DMS53 (cell line): ENCODE data around the gene PRKD2.

ENCODE experiments used
- DNase-seq: peaks from one replicate; lab custom pipeline; 2025; lab: John Stamatoyannopoulos, UW

The PRKD2 gene

DNA sequence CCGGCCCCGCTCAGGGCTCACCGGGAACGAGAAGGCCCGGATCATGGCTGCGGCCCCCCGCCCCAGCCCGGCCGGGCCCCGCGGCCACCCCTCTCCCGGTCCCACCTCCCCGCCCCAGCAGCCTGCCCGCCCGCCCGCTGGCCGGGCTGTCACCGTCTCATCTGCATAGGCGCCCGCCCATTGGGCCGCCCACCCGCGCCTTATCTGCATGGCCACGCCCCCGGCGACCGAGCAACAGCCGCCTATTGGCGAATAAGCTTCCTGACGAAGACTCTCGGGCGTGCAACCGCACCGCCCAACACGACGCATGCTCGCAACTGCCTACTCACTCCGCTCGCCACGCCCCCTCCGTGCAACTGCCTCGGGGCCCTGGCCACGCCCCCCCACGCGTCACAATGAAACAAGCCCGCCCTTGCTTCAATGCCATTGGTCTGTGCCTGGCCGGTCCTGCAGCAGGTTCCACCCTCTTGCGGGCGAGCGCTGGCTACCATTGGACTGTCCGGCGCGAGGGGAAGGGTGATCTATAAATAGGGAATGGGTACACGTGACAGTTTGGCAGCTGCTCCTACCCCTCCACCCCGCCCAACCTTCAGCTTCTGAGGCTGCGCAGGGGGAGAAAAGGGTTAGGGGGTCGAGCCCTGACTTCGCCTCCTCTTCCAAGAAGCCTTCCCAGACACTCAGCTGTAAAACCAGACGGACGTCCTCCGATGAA lies 55.7 kb downstream of the PRKD2 start, which contains the start of gene DACT3:
Gene DACT3 (minus strand): TSS at position 163 of the 712 bp plus-strand sequence. CDS start 118 bp downstream, at position 45.
- peak; percentile 100 for DNase-seq

DNA sequence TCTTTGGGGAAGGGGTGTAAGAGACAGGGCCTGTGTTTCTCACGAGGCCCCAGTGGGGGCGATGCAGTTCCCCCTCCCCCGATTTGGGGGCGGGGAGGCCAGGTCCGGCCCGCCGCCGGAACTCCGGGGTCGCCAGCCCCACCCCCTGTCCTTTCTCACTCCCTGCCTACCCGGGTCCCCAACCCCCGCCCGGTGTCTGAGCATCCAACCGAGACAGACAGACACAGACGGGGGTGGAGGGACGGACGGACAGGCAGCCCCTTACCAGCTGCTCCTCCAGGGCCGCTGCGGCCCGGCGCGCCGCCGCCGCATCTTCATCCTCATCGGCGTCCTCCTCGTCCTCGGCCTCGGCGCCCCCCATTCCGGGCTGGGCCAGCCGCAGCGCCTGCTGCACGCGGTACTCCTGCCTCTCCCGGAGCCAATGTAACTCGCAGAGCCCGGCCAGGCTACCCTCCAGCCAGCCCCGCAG lies 56.3 kb downstream of the PRKD2 start:
- no peak for DNase-seq

DNA sequence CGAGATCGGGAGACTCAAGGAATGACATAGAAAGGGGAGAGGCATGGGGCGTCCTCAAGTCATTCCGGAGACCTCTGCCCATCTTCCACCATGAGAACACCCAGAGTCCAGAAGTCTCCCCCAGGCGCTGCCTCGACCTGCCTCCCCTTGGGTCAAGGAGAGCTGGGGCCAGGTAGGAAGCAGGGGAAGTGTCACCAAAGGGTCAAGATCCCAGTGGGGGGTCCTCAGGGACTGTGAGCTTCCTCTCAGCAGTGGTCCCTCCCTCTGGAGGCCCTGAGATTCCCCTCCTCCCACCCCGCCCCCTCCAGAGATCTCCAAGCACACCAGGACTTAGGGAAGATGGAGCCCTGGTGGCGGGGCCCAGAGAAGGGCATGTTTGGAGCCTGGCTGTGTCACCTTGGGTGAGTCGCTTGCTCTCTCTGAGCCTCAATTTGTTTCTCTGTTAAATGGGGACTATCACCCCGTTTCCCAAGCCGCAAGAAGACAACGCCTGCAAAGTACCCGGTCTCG lies 56.9 kb downstream of the PRKD2 start:
- DNase-seq: peak; percentile 42

DNA sequence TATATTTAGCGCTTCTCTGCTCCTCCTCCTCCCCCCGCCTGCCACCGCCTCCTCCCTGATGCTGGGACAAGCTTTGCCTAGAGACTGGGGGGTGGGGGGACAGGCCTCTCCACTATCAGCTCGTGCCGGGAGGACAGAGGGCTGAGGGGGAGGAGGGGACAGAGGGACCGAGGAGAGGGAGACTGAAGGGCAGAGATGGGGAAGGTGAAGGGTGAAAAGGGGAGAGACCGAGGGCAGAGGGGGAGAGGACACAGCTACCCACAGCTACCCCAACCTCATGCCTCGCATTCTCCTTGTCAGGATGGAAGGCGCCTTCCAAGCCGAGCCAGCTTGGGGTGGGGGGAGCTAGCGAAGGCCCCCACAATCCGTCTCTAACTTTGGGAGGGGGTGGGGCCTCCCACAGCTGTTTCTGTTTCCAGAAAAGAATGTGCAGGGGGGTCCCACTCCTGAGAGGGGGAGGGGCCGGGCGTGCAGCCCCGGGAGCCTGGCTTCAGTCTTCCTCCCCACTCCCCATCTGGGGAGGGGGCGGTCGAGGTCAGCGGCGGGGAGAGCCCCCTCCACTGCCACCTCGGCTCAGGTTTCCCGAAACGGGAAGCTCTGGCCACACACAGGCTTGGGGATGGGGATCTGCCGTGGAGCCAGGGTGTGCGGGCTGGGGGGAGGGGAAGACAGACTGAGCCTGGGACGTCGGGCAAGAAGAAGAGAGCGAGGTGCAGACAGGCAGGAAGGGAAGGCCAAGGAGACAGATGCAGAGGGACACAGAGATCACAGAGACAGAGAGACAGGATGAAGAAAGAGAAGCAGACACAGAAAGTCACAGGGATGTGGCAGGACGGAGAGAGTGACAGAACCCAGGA lies 57.5 kb downstream of the PRKD2 start:
- peak; percentile 47 for DNase-seq

DNA sequence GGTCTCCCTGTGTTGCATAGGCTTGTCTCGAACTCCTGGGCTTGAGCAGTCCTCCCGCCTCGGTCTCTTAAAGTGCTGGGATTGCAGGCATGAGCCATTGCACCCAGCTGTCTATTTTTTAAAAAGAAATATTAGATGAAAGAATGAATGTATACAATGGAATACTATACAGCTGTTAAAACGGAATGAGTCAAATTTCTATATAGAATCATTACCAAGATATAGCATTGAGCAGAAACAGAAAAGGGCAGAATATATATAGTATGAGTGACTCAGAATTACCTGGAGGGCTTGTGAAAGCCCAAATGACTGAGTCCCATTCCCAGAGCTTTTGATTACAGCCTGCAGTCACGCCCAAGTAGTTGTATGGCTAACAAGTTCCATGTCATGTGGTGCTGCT lies 60.4 kb downstream of the PRKD2 start:
- no peak for DNase-seq

DNA sequence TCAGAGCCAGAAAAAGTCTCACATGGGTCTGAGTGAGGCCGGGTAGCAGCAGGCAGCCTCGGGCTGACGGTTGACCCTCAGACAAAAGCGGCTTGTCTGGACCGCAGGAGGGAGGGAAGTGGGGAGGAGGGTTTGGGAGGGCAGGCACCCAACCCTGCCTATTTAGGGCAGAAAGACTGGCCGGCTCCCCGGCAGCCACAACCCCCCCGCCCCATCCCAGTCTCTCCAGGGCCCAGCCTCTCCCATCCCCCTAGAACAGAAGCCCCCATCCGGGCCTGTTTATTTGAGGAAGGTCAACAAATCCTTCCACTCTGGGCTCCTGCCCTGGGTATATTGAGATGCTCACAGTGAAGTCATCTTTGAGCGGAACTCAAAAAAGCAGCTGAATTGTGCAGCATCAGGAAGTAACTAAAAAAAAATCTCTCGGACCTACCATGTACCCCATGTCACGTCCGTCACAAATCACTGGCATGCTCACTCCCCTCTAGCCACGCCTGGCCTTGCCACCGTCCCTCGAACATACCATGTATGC lies 62.2 kb downstream of the PRKD2 start:
- DNase-seq: no peak

DNA sequence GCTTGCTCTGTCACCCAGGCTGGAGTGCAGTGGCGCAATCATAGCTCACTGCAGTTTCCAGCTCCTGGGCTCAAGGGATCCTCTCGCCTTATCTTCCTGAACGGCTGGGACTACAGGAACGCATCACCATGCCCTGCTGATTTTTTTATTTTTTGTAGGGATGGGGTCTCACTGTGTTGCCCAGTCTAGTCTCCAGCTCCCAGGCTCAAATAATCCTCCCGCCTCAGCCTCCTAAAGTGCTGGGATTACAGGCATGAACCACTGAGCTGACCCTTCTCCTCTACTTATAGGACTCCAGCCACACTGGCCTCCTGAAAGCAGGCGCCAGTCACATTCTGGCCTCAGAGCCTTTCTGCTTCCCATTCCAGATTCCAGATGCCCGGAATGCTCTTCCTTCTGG lies 66.5 kb downstream of the PRKD2 start:
- DNase-seq: no peak

DNA sequence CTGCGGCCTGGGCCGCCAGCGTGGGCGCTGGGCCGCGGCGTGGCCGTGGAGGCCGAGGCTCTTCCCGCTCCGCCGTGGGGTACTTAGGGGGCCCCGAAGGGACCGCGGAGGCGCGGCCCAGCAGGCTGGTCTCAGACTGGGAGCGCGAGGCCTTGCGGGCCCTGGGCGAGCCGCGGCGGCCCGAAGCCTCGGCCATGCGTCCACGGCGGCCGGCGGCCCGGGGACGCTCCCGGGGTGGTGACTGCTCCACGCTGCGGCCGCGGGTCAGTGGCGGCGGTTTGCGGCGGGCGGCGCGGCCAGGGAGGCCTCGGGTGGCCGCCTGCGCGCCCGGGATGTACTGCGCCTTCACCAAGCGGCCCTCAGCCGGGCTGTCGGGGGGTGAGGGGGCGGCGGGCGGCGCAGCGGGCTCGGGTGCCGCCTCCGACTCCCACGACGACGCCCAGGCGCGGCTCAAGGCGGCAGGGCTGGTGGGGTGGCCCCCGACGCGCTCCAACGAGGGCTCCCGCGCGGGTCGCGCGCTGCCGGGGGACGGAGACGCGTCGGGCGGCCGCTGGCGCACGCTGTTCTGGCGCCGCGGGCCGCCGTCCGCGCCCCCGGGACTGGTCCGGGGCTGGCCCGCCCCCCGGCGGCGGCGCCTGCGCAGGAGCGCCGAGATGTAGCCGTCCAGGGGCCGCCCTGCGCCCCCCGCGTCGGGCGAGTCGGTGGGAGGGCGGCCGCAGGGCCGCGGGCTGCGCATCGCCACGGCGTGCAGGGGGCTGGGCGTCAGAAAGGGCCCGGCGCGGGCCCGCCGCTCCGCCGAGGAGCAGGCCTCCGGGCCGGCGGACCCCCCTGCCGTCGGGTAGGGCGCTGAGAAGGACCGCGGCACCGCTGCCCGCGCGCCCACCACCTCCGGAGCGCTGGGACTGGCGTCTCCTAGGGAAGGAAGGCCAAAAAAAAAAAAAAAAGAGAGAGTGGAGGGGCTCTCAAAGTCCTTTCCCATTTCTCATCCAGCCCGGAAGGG lies 67.7 kb downstream of the PRKD2 start:
- DNase-seq: no peak

DNA sequence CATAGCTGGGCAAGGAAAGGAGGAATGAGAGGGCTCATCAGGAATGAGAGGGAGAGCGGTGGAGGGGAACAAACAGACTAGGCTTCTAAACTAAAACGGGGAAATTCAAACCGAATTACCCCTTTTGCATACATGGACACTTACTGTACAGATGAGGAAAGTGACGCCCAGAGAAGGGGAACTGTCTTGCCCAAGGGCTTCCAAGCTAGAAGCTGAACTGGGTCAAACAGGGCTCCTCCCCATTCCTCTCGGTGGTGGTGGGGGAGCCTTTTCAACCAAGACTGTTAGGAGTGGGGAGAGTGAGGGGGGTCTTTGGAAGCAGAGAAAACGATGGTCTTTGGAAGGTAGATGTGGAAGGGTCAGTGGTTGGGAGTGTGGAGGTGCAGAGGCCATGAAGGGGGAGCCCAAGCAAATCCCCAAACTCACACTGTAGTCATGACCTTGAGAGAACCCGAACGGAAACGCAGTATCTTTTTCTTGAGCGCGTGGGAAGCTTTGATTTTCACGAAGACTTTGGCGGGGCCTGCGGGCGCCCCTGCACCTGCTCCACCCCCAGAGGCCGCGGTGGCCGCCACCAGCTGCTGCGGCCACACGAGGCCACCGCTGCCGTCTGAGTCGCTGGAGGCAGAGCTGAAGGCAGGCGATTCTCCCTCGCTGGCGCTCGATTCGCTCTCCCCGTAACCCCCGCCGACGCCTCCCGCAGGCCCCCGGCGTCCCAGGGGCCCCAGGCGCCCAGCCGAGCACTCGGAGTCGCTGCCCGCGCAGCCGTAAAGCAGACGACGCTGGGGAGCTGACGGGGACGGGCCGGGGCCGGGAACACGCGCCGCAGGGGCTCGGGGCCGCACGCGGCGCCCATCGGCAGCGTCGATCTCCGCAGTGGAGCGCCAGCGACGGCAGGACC lies 68.6 kb downstream of the PRKD2 start:
- no peak for DNase-seq

DNA sequence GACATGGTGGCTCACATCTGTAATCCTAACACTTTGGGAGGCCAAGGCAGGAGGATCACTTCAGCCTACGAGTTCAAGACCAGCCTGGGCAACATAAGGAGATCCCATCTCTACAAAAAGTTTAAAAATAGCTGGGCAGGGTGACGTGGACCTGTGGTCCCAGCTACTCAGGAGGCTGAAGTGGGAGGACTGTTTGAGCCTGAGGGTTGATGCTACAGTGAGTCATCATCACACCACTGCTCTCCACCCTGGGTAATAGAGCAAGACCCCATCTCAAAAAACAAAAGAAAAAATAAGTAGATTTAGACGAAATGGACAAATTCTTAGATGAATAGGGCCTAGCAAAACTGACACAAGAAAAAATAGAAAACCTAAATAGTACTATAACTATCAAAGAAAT lies 70.5 kb downstream of the PRKD2 start:
- DNase-seq: no peak

DNA sequence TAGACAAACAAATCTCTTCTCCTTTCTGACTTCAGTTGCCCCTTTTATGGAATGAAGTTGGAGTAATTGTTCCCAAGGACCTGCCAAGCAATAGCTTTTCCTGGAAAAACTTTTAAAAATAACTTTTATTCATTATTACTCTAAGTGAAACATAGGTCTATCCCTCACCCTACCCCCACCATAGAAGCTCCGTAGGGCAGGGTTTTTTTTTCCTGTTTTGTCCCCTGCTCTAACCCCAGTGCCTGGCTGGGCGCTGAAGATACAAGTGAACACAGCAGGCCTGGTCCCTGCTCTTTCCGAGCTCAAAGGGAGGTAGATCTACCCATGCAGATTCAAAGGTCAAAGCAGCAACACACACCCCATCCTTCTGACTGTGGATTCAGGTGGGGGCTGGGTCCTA lies 72.2 kb downstream of the PRKD2 start:
- no peak for DNase-seq

DNA sequence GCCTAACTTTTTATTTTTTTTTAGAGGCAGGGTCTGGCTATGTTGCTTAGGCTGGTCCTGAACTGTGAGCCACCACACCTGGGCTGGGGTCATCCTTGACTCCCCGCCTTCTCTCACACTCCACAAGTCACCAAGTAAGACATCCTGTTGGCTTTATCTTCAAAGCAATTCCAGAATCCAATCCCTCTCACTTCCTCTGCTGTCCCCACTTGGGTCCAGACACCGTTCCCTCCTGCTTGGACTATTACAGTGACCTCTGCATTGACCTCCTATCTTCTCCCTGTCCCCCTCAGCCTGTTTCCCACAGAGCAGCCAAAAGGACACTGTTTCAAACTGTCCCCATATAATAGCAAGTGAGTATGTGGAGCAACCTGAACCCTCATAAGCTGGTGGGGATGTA lies 76.3 kb downstream of the PRKD2 start:
- DNase-seq: no peak

DNA sequence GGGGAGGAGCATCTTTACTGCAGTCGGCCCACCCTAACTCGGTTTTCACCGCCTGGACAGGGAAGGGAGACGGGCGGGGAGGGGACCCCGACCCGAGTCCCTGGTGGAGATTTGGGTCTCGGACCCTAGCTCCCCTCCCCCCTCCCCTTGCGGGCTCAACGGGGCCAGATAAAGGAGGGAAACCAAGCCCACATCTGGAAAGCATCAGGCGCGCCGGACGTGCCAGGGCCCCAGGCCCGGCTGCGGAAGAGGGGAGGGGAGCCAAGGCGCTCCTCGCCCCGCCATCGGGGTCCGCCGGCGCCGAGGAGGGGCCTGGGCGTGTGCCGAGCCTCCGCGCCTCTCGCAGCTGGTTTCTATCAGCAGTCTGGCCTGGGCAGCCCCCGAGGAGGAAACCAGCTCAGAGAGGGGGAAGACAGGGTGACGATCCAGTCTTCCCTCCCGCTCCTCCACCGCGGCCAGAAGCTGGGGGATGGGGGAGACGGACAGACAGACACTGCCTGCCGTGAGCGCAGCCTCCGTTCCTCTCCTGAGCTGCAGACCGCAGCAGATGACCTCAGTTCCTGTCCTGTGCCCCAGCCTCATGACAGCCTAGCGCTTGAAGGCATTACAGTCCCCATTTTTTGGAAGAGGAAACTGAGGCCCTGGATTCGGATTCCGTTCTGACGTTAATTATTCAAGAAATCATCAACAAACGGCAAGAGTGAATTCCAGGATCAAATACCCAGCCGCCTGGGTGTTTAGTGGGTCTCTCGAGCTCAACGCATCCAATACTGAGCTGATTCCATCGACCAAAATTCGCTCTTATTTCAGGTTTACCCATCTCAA lies 77.3 kb downstream of the PRKD2 start:
- peak; percentile 75 for DNase-seq

DNA sequence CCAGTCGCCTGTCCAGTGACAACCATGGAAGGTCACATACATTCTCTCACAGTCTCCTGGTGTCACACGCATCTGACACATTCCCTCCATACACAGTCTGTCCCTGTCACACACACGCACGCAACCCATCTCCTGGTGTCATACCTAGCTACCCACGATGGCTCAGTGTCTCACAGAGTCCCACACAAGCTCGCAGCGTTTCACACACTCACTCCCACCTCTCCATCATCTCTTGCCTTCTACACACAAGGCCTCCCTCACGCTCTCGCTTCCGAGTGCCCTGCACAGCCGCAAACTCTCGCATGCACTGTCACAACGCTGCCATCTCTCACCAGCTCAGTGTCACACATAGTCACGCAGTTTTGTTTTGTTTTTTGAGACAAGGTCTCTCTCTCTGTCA lies 79.7 kb downstream of the PRKD2 start:
- peak; percentile 42 for DNase-seq

DNA sequence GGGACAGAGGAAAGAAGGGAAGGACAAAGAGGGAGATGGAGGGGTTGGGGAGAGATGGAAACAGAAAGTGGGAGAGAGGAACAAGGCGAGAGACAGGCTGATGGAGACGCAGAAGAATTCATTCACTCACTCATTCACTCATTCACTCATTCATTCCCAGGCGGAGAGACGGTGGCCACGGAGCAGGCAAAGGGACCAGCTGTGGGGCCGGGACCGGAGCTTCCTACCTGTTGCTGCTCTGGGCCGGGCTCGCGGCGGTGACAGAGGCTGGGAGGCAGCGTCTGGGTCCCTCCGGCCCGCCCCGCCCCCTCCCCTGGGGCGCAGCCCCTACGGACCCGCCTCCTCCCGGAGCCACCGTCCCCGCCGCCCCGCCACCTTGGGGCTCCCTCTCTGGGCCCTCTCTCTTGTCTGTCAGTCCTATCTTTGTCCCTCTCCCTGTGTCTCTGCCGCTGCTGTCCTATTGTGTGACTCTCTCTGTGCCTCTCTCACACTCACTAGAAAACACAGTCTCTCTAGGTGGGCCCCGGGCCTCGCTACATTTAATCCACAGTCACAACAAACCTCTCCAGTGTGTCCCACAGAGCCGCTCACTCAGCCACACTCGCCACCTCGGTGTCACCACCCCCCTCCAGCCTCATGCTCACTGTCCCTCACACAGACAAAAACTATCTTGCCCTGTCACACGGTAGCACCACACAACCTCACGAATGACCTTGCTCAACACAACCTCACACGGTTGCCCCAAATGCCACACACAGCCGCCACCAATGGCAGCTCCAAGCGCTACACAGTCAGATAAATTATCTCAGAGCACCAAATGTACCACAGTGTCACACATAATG lies 80.8 kb downstream of the PRKD2 start, which contains the start of gene GNG8:
Gene GNG8 (minus strand): TSS at position 283 of the 842 bp plus-strand sequence. CDS start 1,520 bp downstream, outside the sequence.
- DNase-seq: peak; percentile 46

DNA sequence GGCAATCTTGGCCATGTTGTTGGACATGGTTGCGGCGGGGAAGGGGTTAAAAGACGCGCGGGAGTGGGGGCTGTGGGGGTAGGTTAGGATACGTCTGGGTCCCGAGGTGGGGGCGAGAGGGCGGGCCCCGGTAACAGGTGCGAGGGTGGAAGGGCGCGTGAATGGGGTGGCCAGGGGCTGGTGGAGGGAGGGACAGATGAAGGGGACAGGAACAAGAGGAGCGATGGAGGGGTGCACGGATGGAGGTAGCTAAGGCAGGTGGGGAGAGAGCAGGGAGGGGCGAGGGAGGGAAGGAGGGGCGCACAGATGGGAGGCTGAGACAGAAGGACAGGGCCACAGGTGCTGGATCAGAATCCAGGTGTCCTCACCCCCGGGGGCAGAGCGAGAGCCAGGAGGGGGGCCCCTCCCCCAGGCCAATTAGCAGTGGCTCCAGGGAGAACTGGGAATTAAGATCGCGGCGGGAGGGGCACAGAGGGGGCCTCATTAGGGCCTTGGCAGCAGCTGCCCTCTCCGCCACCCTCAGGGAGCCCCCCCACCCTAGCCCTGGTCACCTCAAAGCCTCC lies 82.2 kb downstream of the PRKD2 start:
- DNase-seq: no peak

DNA sequence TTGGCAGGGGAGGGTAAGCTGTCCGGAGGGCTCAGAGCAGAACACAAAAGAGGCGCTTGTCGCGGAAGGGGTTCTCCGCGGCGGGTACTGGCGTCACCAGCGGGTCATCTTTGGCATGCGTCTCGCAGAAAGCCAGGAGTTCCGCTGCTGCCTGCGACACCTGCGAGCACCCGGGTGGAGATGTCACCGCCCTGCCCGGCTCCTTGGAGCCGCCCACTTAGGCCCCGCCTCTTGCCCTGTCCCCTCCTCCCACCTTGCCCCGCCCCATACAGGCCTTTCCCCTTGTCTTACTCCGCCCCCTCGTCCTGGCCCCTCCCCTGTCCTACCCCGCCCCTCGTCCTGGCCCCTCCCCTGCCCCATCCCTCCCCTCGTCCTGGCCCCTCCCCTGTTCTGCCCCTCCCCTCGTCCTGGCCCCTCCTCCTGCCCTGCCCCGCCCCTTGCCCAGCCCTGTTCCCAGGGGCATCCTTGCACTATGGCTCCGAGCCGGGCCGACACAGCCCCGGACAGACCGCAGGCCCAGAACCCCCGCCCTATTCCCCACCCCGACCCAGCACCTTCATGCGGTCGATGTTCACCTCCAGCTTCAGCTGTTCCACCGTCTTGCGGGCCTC lies 82.8 kb downstream of the PRKD2 start:
- peak; percentile 72 for DNase-seq

DNA sequence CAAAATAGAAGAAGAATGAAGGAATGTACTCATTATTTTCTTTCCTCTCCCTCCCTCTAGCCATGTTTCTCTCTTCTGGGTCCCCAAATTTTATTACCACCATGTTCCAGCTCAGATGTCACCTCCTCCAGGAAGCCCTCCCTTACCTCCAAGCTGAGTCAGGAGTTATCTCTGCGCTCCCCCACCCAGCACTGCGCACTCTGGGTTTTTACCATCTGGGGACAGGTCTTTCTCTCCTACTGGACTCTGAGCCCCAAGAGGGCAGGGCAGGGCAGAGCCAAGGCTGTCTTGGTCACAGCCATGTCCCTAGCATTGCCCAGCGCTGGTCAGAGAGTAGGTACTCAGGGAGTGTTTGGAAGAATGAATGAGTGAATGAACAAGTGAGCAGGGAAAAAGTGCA lies 83.8 kb downstream of the PRKD2 start:
- no peak for DNase-seq
